Middle frontal gyrus (tissue), 1 donor: ENCODE measurements around the gene STIM1.
A peak's percentile ranks its signal among the peaks of the same experiment; 100 is the strongest.

Experiments
- DNase-seq: peaks from one replicate; pipeline ENCODE4 v3.0.0-alpha.2; 2015; ENCODE audit warnings: low spot score; ENCODE audit errors: extremely low spot score

STIM1 gene

GRCh38 chr11:4063348-4063747 is 207.9 kb downstream of the STIM1 start:
- DNase-seq, result no peak

DNA sequence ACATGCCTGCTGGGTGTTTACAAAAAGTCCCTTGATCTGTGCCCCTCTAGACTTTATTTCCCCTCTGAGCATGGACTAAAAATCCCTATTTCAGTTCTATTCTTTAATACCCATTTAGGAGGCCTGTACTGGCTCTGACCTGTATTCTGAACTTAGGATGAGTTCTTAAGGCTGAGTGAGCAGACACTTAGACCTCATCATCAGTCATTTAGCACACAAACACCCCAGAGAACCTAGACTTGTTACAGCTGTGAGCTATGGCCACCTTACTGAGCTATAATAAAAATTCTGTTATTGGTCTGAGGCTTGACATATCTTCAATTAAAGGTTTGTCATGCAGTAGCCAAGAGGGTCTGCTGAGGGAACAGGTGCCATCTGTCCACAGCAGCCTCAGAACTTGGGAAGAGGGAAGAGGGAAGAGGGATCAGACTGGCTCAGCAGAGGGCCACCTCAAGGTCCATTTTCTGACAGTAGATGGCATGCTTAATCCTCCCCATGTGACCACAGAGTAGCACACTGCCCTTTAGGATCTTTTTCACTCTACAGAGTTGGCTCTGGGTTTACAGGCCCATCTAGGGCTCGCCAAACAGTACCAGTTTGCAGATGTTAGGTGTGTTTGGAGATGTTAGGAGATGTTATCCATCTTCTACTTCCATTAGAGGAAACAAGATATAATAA is 209.0 kb downstream of the STIM1 start:
- DNase-seq, result no peak

DNA sequence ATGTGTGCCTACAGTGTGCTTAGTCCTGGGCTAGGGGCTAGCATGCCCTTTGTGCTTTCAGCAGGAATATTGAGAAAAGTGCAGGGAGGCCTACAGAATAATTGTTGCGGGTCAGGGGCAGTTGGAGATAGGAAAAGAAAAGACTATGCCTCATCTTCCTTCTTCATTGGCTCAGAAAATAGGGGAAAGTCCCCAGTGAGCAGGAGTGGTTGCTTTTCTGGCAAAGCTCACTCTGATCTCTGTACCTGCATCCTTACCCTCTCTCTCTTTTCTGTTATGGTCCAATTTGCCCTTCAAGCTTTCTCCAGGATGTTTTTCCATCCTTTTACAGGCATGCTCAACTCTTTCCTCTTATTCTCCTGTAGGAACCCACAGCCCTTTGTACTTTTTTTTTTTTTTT is 209.6 kb downstream of the STIM1 start:
- no peak for DNase-seq

GRCh38 chr11:4065601-4066377 is 210.3 kb downstream of the STIM1 start:
- no peak for DNase-seq

GRCh38 chr11:4066910-4067309 is 211.4 kb downstream of the STIM1 start:
- no peak for DNase-seq

DNA sequence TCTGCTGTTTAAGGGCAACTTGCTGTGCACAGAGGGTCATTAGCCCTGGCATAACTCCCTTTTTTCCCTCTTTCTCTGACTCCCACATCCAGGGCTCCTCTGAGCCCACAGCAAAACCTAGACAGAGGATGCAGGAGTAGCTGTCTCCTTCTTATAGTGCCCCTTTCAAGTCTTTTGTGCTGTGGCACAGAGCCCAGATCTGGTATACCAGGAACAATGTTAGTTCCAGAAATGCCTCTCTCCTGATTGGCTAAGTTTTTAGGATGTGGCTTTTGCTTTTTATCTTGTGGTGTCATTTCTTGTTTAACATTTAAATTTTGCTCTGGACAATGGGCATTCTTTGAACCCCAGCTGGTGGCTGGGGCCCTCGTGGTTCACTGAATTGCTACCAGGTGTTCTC is 213.5 kb downstream of the STIM1 start:
- DNase-seq, result no peak

- DNase-seq, result no peak
These were observed 215.9 kb downstream of the STIM1 start for GRCh38 chr11:4071325-4071724.

GRCh38 chr11:4071914-4072313 is 216.4 kb downstream of the STIM1 start:
- DNase-seq, result no peak

DNA sequence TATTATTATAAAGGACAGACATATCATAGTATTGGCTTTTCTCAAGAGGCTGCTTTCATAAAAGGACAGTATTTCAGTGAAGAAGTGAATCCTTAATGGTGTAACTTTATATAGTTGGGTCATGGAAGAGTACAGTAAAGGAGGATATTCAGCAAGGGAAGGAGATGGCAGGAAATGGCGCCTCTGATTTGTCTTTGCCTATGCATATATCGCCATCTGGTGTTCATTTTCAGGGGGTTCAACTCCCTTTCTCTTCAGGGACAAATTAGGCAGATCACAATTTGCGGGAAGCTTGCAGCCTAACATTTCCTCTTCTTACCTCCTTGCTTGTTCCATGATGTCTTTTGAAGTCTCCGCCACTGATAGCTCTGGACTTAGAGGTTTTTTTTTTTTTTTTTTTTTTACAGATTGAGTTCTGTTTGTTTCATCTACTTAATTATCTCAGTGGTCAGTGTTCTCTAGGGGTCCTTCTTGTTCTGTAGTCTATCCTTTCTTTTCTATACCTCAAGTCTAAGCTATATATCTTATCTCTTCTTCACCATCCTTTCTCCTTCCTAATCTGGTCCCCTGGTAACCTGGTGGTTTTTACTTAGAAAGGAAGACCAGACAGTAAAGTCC is 217.3 kb downstream of the STIM1 start:
- peak; percentile 70 for DNase-seq

GRCh38 chr11:4074266-4074665 is 218.8 kb downstream of the STIM1 start:
- no peak for DNase-seq

- no peak for DNase-seq
These were observed 221.3 kb downstream of the STIM1 start for GRCh38 chr11:4076774-4077173.

DNA sequence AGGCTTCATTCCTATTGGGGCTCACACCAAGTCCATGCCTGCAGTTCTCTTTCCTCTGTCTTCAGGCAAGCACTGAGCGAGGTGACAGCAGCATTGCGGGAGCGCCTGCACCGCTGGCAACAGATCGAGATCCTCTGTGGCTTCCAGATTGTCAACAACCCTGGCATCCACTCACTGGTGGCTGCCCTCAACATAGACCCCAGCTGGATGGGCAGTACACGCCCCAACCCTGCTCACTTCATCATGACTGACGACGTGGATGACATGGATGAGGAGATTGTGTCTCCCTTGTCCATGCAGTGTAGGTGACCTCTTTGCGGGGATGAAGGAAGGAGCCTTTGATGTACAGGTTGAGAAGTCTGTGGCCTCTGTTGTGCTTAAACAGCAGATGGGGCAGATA is 227.7 kb downstream of the STIM1 start:
- DNase-seq, result no peak

DNA sequence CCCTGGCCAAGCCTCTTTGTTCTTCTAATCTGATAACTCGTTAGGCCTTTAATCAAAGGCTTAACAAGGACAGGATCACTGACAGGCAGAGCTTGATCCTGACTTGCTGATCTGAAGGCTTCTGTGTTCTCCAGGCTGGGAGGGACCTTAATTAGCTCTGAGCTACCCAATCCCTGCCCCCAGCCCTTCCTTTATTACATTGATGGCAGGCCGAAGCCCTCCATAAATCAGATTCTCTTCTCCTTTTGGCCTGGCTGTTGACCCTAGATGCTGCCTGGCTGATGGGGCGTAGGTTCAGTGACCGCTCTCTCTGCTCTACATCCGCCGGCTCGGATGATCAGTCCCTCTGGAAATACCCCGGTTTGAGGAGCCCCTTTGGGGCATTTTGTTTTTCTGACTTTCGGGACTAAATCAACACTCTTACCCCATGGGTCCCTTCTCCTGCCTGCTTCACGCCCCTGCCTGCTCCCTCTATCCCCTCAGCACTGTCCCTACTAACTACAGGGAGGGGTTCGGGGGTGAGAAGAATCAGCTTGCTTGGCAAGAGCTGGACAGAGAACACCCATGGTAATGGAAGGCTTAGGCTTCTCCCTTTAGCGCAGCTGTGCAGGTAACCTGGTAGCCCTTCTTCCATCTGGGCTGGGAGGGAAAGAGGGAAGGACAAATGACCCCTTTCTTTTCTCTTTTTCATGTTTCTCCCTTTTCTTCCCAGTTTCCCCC is 229.1 kb downstream of the STIM1 start:
- DNase-seq, result no peak

DNA sequence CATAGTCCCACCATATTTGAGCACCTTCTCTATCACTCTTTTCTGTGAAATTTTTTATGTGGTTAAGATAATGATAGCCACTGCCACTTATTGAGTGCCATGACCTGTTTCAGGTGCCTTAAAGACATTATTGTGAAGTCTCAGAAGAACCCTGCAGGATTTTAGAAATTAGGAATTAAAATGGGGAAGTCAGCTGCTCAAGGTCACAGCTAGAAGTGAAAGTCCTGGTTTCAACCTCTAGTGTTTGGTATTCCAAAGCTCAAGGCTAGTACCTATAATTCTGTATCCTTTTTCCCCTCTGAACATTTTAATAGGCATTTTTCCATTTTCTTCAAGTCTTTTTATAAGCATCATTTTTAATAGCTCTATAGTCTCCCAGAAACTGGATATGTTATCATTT is 230.1 kb downstream of the STIM1 start:
- no peak for DNase-seq

GRCh38 chr11:4086575-4087353 is 231.3 kb downstream of the STIM1 start:
- no peak for DNase-seq

DNA sequence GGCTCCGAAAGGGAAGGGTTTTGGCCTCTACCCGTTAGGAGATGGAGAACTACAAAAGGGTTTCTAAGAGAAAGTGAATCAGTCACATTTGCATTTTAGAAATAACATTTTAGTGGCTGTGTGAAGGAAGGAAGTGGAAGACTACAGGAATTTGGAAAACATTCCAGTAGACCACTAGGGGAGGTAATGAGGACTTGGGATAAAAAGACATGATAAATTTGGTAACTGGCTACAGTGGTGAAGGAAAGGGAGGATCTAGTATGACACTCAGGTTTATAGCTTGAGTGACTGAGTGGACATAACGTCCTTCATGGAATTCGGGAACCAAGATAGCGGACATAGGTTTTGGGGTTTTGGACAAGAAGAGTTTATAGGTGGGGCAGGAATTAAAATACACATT is 232.1 kb downstream of the STIM1 start:
- DNase-seq, result no peak

DNA sequence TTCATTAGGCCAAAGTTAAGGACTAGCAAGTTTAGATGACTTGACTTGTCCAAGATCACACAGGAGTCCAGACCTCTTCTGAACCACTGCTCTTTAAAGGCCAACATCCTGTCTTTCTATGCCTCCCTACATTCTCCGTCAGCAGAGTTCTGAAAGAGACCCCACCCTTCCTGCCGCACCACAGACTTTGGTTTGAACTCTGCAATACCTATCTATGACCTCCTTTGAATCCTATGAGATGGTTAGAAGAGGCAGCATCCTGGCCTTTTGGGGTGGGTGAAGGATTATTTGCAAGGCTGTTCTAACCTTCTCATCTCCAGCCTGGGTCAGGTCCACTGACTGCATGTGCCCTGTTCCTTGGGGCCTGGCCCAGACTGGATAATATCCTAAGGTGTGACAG is 234.8 kb downstream of the STIM1 start:
- no peak for DNase-seq

DNA sequence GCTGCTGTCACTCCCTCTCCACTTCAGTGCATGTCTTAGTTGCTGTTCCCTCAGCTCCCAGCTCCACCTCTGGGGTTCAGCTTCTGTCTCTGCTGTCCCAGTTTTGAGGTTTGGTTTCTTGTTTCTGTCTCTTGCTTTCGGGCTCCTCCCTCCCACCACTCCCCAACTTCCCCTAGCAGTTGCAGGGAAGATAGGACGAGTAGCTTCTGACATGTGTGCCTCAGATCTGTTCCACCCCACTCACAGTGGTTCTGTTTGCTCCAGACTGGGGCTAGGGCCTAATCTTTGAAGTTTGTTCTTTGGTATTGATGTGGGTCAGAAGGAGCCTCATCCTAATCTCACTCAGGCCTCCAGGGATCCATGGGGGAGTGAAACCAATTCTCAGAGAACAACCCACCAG is 236.6 kb downstream of the STIM1 start:
- DNase-seq, result no peak

- DNase-seq, result no peak
These were observed 238.3 kb downstream of the STIM1 start for GRCh38 chr11:4093519-4094347.
